DOHH2 (cell line): Measurements from ENCODE around the gene TRERF1.

Experiments used
- H3F3A ChIP-seq: fragments of 200-600 bp; sonication (generic), shearing (Covaris generic); 2 replicates; pipeline ENCODE4 v1.6.0; 2016; ENCODE audit warnings: antibody characterized with exemption, mild to moderate bottlenecking; ENCODE audit not compliant: control insufficient read depth, insufficient read depth
- H3K27ac ChIP-seq: fragments of 200-600 bp; sonication (generic); 2 replicates; pipeline ENCODE4 v1.5.1; 2014; ENCODE audit warnings: low read depth, mild to moderate bottlenecking, low read length, moderate library complexity
- H3K27me3 ChIP-seq: fragments of 200-600 bp; sonication (generic); 2 replicates; pipeline ENCODE4 v1.6.1; 2014; ENCODE audit warnings: mild to moderate bottlenecking, low read length, mixed read lengths; ENCODE audit not compliant: control insufficient read depth
- H3K36me3 ChIP-seq: fragments of 200-600 bp; sonication (generic); 2 replicates; pipeline ENCODE4 v1.6.1; 2014; ENCODE audit warnings: mild to moderate bottlenecking, low read length, moderate library complexity, mixed read lengths; ENCODE audit not compliant: control insufficient read depth
- H3K4me1 ChIP-seq: fragments of 200-600 bp; sonication (generic); 2 replicates; pipeline ENCODE4 v1.6.1; 2014; ENCODE audit warnings: mild to moderate bottlenecking, low read length, mixed read lengths; ENCODE audit not compliant: control insufficient read depth
- H3K4me2 ChIP-seq: fragments of 200-600 bp; sonication (generic); 2 replicates; pipeline ENCODE4 v1.6.0; 2014; ENCODE audit warnings: mild to moderate bottlenecking, low read length, moderate library complexity
- H3K4me3 ChIP-seq: fragments of 200-600 bp; sonication (generic); 2 replicates; pipeline ENCODE4 v1.5.1; 2014; ENCODE audit warnings: mild to moderate bottlenecking, low read length, mixed read lengths
- H3K79me2 ChIP-seq: fragments of 200-600 bp; sonication (generic); 2 replicates; pipeline ENCODE4 v1.6.1; 2014; ENCODE audit warnings: mild to moderate bottlenecking, low read length, mixed read lengths; ENCODE audit not compliant: control insufficient read depth
- H3K9me2 ChIP-seq: fragments of 200-600 bp; sonication (generic); replicated peaks from 2 replicates; pipeline ENCODE4 v1.6.1; 2014; ENCODE audit warnings: mild to moderate bottlenecking, low read length, mixed read lengths; ENCODE audit not compliant: control insufficient read depth
- H3K9me3 ChIP-seq: fragments of 200-600 bp; sonication (generic); 2 replicates; pipeline ENCODE4 v1.6.1; 2014; ENCODE audit warnings: antibody characterized with exemption, low read length, mixed read lengths; ENCODE audit not compliant: control insufficient read depth, insufficient read depth
- H4K20me1 ChIP-seq: fragments of 200-600 bp; sonication (generic); 2 replicates; pipeline ENCODE4 v1.6.0; 2014; ENCODE audit warnings: low read depth, mild to moderate bottlenecking, antibody characterized with exemption, low read length, moderate library complexity; ENCODE audit not compliant: control insufficient read depth, insufficient read depth
- CTCF ChIP-seq: fragments of 200-600 bp; sonication (generic); IDR thresholded peaks from one replicate; pipeline ENCODE4 v1.5.1; 2014; ENCODE audit warnings: antibody characterized with exemption, mild to moderate bottlenecking, low read depth, low read length; ENCODE audit not compliant: poor library complexity, severe bottlenecking
- EZH2phosphoT487 ChIP-seq: fragments of 200-600 bp; sonication (generic); IDR thresholded peaks from 2 replicates; pipeline ENCODE4 v1.6.1; 2017; ENCODE audit warnings: borderline replicate concordance, mild to moderate bottlenecking, antibody characterized with exemption, low read length, moderate library complexity, mixed read lengths

Gene TRERF1

GRCh38 chr6:42488129-42488528 is 36.4 kb upstream of the TRERF1 start:
- H3K36me3 ChIP-seq: no peaks in the 10 kb centered on the region
- H3K27me3 ChIP-seq: no peaks in the 10 kb centered on the region
- H3K27ac ChIP-seq: no peak overlapping the region
- TF ChIP-seq EZH2phosphoT487: no peak
- no peak for TF ChIP-seq CTCF
- no peak overlapping the region for H3K4me3 ChIP-seq
- no peaks in the 10 kb centered on the region for H3F3A ChIP-seq
- H3K9me2 ChIP-seq: no peaks in the 10 kb centered on the region
- no peaks in the 10 kb centered on the region for H3K79me2 ChIP-seq
- H3K9me3 ChIP-seq: no peaks in the 10 kb centered on the region
- H4K20me1 ChIP-seq: no peaks in the 10 kb centered on the region
- H3K4me1 ChIP-seq: no peaks in the 10 kb centered on the region
- H3K4me2 ChIP-seq: no peak overlapping the region

- peaks cover 6% of the 10 kb centered on the region; the same call in 1 of the 2 replicates for H3K4me1 ChIP-seq
- H3K9me3 ChIP-seq: no peaks in the 10 kb centered on the region
- no peak overlapping the region for H3K4me3 ChIP-seq
- H3K36me3 ChIP-seq: no peaks in the 10 kb centered on the region
- no peaks in the 10 kb centered on the region for H3K27me3 ChIP-seq
- H3K4me2 ChIP-seq: no peak overlapping the region
- no peaks in the 10 kb centered on the region for H3K9me2 ChIP-seq
- no peaks in the 10 kb centered on the region for H3K79me2 ChIP-seq
- H3F3A ChIP-seq: no peaks in the 10 kb centered on the region
- TF ChIP-seq EZH2phosphoT487 (no peak), CTCF (no peak)
- no peak overlapping the region for H3K27ac ChIP-seq
- H4K20me1 ChIP-seq: no peaks in the 10 kb centered on the region
Observed at GRCh38 chr6:42484261-42484660, 32.5 kb upstream of the TRERF1 start.

- Histone ChIP-seq H3K36me3 (no peaks in the 10 kb centered on the region), H3K4me2 (no peak overlapping the region), H3F3A (no peaks in the 10 kb centered on the region), H4K20me1 (no peaks in the 10 kb centered on the region), H3K4me1 (peaks cover 6% of the 10 kb centered on the region; the same call in 1 of the 2 replicates), H3K27me3 (no peaks in the 10 kb centered on the region), H3K9me2 (no peaks in the 10 kb centered on the region), H3K79me2 (no peaks in the 10 kb centered on the region), H3K27ac (no peak overlapping the region), H3K9me3 (no peaks in the 10 kb centered on the region), H3K4me3 (no peak overlapping the region)
- TF ChIP-seq CTCF (no peak), EZH2phosphoT487 (no peak)
Observed at GRCh38 chr6:42482174-42482573, 30.4 kb upstream of the TRERF1 start.

GRCh38 chr6:42471714-42472113 is 20.0 kb upstream of the TRERF1 start:
- H3K9me3 ChIP-seq: no peaks in the 10 kb centered on the region
- no peaks in the 10 kb centered on the region for H3K36me3 ChIP-seq
- H3K4me2 ChIP-seq: no peak overlapping the region
- H3K27ac ChIP-seq: no peak overlapping the region
- H3K4me1 ChIP-seq: no peaks in the 10 kb centered on the region
- H3K9me2 ChIP-seq: no peaks in the 10 kb centered on the region
- H3F3A ChIP-seq: no peaks in the 10 kb centered on the region
- TF ChIP-seq EZH2phosphoT487 (no peak), CTCF (no peak)
- peaks cover 2% of the 10 kb centered on the region; the same call in 1 of the 2 replicates for H3K27me3 ChIP-seq
- H3K4me3 ChIP-seq: no peak overlapping the region
- no peaks in the 10 kb centered on the region for H4K20me1 ChIP-seq
- no peaks in the 10 kb centered on the region for H3K79me2 ChIP-seq
